ENCODE results near the gene ULBP1.
"Not testable (repeated sequence)": the region's sequence is repeated elsewhere in the genome, so short reads cannot be mapped to it uniquely, and the experiment has no call there.

Gene ULBP1

GRCh38 chr6:149990661-149991471 is 27.1 kb downstream of the ULBP1 start:
- Histone ChIP-seq H3K4me3 (ENCODE audit: low read length) (peak overlapping the region; percentile 7; the same call in 1 of the 2 replicates), H3K27ac (ENCODE audit: low read length) (no peak overlapping the region), H3K36me3 (ENCODE audit: control insufficient read depth, insufficient read depth, low read length) (no peaks in the 10 kb centered on the region), H3K4me1 (ENCODE audit: control insufficient read depth, insufficient read depth, low read length) (0 out of 2 replicates have a peak, but pooled peaks cover 6% of the 10 kb centered on the region), H3K9me3 (ENCODE audit: control insufficient read depth, insufficient read depth, low read length) (no peaks in the 10 kb centered on the region), H3K27me3 (ENCODE audit: control insufficient read depth, insufficient read depth, low read length) (peaks cover 73% of the 10 kb centered on the region)
- DNase-seq (ENCODE audit: low read depth, low spot score): no peak
- no CpG with 5 or more reads among the region's 49 CpGs for WGBS (ENCODE audit: insufficient coverage, insufficient read length)

GRCh38 chr6:149991472-149991795 is 27.7 kb downstream of the ULBP1 start:
- not testable (repeated sequence) for H3K4me3 ChIP-seq (ENCODE audit: low read length); DNase-seq (ENCODE audit: low read depth, low spot score); H3K9me3 ChIP-seq (ENCODE audit: control insufficient read depth, insufficient read depth, low read length); H3K27ac ChIP-seq (ENCODE audit: low read length); H3K4me1 ChIP-seq (ENCODE audit: control insufficient read depth, insufficient read depth, low read length); H3K36me3 ChIP-seq (ENCODE audit: control insufficient read depth, insufficient read depth, low read length)
- peaks cover 67% of the 10 kb centered on the region for H3K27me3 ChIP-seq (ENCODE audit: control insufficient read depth, insufficient read depth, low read length)
- no CpG with 5 or more reads among the region's 7 CpGs for WGBS (ENCODE audit: insufficient coverage, insufficient read length)

GRCh38 chr6:149991838-149992237 is 28.1 kb downstream of the ULBP1 start:
- WGBS (ENCODE audit: insufficient coverage, insufficient read length): 100% methylated on average over 1 of the region's 4 CpGs
- Histone ChIP-seq H3K4me1 (ENCODE audit: control insufficient read depth, insufficient read depth, low read length) (0 out of 2 replicates have a peak, but pooled peaks cover 6% of the 10 kb centered on the region), H3K36me3 (ENCODE audit: control insufficient read depth, insufficient read depth, low read length) (no peaks in the 10 kb centered on the region), H3K27ac (ENCODE audit: low read length) (no peak overlapping the region), H3K27me3 (ENCODE audit: control insufficient read depth, insufficient read depth, low read length) (peaks cover 63% of the 10 kb centered on the region), H3K4me3 (ENCODE audit: low read length) (no peak overlapping the region), H3K9me3 (ENCODE audit: control insufficient read depth, insufficient read depth, low read length) (no peaks in the 10 kb centered on the region)
- DNase-seq (ENCODE audit: low read depth, low spot score): no peak

- Histone ChIP-seq H3K4me1 (ENCODE audit: control insufficient read depth, insufficient read depth, low read length) (no peaks in the 10 kb centered on the region), H3K36me3 (ENCODE audit: control insufficient read depth, insufficient read depth, low read length) (no peaks in the 10 kb centered on the region), H3K27ac (ENCODE audit: low read length) (no peak overlapping the region), H3K27me3 (ENCODE audit: control insufficient read depth, insufficient read depth, low read length) (peaks cover 36% of the 10 kb centered on the region), H3K4me3 (ENCODE audit: low read length) (no peak overlapping the region), H3K9me3 (ENCODE audit: control insufficient read depth, insufficient read depth, low read length) (no peaks in the 10 kb centered on the region)
- DNase-seq (ENCODE audit: low read depth, low spot score): no peak
- WGBS (ENCODE audit: insufficient coverage, insufficient read length): no CpG with 5 or more reads among the region's 6 CpGs
Observed at GRCh38 chr6:149995235-149995750, 31.6 kb downstream of the ULBP1 start.

GRCh38 chr6:149995971-149996370 is 32.2 kb downstream of the ULBP1 start:
- Histone ChIP-seq H3K27me3 (ENCODE audit: control insufficient read depth, insufficient read depth, low read length) (peaks cover 30% of the 10 kb centered on the region), H3K36me3 (ENCODE audit: control insufficient read depth, insufficient read depth, low read length) (no peaks in the 10 kb centered on the region), H3K9me3 (ENCODE audit: control insufficient read depth, insufficient read depth, low read length) (no peaks in the 10 kb centered on the region), H3K4me3 (ENCODE audit: low read length) (no peak overlapping the region), H3K27ac (ENCODE audit: low read length) (no peak overlapping the region), H3K4me1 (ENCODE audit: control insufficient read depth, insufficient read depth, low read length) (no peaks in the 10 kb centered on the region)
- DNase-seq (ENCODE audit: low read depth, low spot score): no peak
- no CpG with 5 or more reads among the region's 7 CpGs for WGBS (ENCODE audit: insufficient coverage, insufficient read length)

- no peak overlapping the region for H3K4me3 ChIP-seq (ENCODE audit: low read length)
- H3K4me1 ChIP-seq (ENCODE audit: control insufficient read depth, insufficient read depth, low read length): 0 out of 2 replicates have a peak, but pooled peaks cover 1% of the 10 kb centered on the region
- H3K9me3 ChIP-seq (ENCODE audit: control insufficient read depth, insufficient read depth, low read length): no peaks in the 10 kb centered on the region
- H3K27ac ChIP-seq (ENCODE audit: low read length): no peak overlapping the region
- H3K27me3 ChIP-seq (ENCODE audit: control insufficient read depth, insufficient read depth, low read length): peaks cover 15% of the 10 kb centered on the region
- DNase-seq (ENCODE audit: low read depth, low spot score): no peak
- no peaks in the 10 kb centered on the region for H3K36me3 ChIP-seq (ENCODE audit: control insufficient read depth, insufficient read depth, low read length)
- no CpG with 5 or more reads among the region's 2 CpGs for WGBS (ENCODE audit: insufficient coverage, insufficient read length)
Observed at GRCh38 chr6:149999636-150000035, 35.9 kb downstream of the ULBP1 start.

GRCh38 chr6:150001295-150002008 is 37.7 kb downstream of the ULBP1 start:
- WGBS (ENCODE audit: insufficient coverage, insufficient read length): no CpG with 5 or more reads among the region's 3 CpGs
- no peaks in the 10 kb centered on the region for H3K36me3 ChIP-seq (ENCODE audit: control insufficient read depth, insufficient read depth, low read length)
- DNase-seq (ENCODE audit: low read depth, low spot score): no peak
- H3K4me3 ChIP-seq (ENCODE audit: low read length): no peak overlapping the region
- no peak overlapping the region for H3K27ac ChIP-seq (ENCODE audit: low read length)
- peaks cover 3% of the 10 kb centered on the region; the same call in 1 of the 2 replicates for H3K4me1 ChIP-seq (ENCODE audit: control insufficient read depth, insufficient read depth, low read length)
- no peaks in the 10 kb centered on the region for H3K9me3 ChIP-seq (ENCODE audit: control insufficient read depth, insufficient read depth, low read length)
- H3K27me3 ChIP-seq (ENCODE audit: control insufficient read depth, insufficient read depth, low read length): peaks cover 20% of the 10 kb centered on the region

- peaks cover 3% of the 10 kb centered on the region; the same call in 1 of the 2 replicates for H3K4me1 ChIP-seq (ENCODE audit: control insufficient read depth, insufficient read depth, low read length)
- H3K36me3 ChIP-seq (ENCODE audit: control insufficient read depth, insufficient read depth, low read length): no peaks in the 10 kb centered on the region
- no CpG with 5 or more reads among the region's 2 CpGs for WGBS (ENCODE audit: insufficient coverage, insufficient read length)
- DNase-seq (ENCODE audit: low read depth, low spot score): no peak
- no peak overlapping the region for H3K27ac ChIP-seq (ENCODE audit: low read length)
- H3K4me3 ChIP-seq (ENCODE audit: low read length): no peak overlapping the region
- H3K27me3 ChIP-seq (ENCODE audit: control insufficient read depth, insufficient read depth, low read length): peaks cover 22% of the 10 kb centered on the region
- H3K9me3 ChIP-seq (ENCODE audit: control insufficient read depth, insufficient read depth, low read length): no peaks in the 10 kb centered on the region
Observed at GRCh38 chr6:150002710-150003109, 39.0 kb downstream of the ULBP1 start.

- not testable (repeated sequence) for H3K36me3 ChIP-seq (ENCODE audit: control insufficient read depth, insufficient read depth, low read length); H3K27ac ChIP-seq (ENCODE audit: low read length); H3K4me3 ChIP-seq (ENCODE audit: low read length); H3K9me3 ChIP-seq (ENCODE audit: control insufficient read depth, insufficient read depth, low read length); H3K4me1 ChIP-seq (ENCODE audit: control insufficient read depth, insufficient read depth, low read length); DNase-seq (ENCODE audit: low read depth, low spot score)
- no CpG with 5 or more reads among the region's 3 CpGs for WGBS (ENCODE audit: insufficient coverage, insufficient read length)
- H3K27me3 ChIP-seq (ENCODE audit: control insufficient read depth, insufficient read depth, low read length): peaks cover 22% of the 10 kb centered on the region
Observed at GRCh38 chr6:150003599-150003998, 39.9 kb downstream of the ULBP1 start.

GRCh38 chr6:150004101-150004782 is 40.5 kb downstream of the ULBP1 start:
- Histone ChIP-seq H3K4me3 (ENCODE audit: low read length) (peak overlapping the region; percentile 80; the same call in 1 of the 2 replicates), H3K4me1 (ENCODE audit: control insufficient read depth, insufficient read depth, low read length) (peaks cover 3% of the 10 kb centered on the region; the same call in 1 of the 2 replicates), H3K36me3 (ENCODE audit: control insufficient read depth, insufficient read depth, low read length) (no peaks in the 10 kb centered on the region), H3K27me3 (ENCODE audit: control insufficient read depth, insufficient read depth, low read length) (peaks cover 22% of the 10 kb centered on the region), H3K27ac (ENCODE audit: low read length) (no peak overlapping the region), H3K9me3 (ENCODE audit: control insufficient read depth, insufficient read depth, low read length) (no peaks in the 10 kb centered on the region)
- no peak for DNase-seq (ENCODE audit: low read depth, low spot score)
- no CpG with 5 or more reads among the region's 14 CpGs for WGBS (ENCODE audit: insufficient coverage, insufficient read length)
